Ishikawa (cell line): ENCODE data around the gene SPATC1L.

Experiments used
- CEBPB ChIP-seq: IDR thresholded peaks from 2 replicates; pipeline ENCODE4 v1.6.1; 2012
- CREB1 ChIP-seq: IDR thresholded peaks from 2 replicates; pipeline ENCODE4 v1.6.1; 2012; ENCODE audit warnings: low read depth
- EGR1 ChIP-seq: IDR thresholded peaks from 2 replicates; pipeline ENCODE4 v1.6.1; 2012
- EP300 ChIP-seq: IDR thresholded peaks from 2 replicates; pipeline ENCODE4 v1.6.1; 2012; ENCODE audit warnings: borderline replicate concordance
- FOXM1 ChIP-seq: IDR thresholded peaks from 2 replicates; pipeline ENCODE4 v1.6.1; 2012; ENCODE audit warnings: low read depth, borderline replicate concordance
- NFIC ChIP-seq: IDR thresholded peaks from 2 replicates; pipeline ENCODE4 v1.6.1; 2012
- RAD21 ChIP-seq: IDR thresholded peaks from 2 replicates; pipeline ENCODE4 v1.6.1; 2012; ENCODE audit warnings: low read depth
- TAF1 ChIP-seq: IDR thresholded peaks from 2 replicates; pipeline ENCODE4 v1.6.1; 2012; ENCODE audit warnings: low read depth, mild to moderate bottlenecking
- TCF12 ChIP-seq: IDR thresholded peaks from 2 replicates; pipeline ENCODE4 v1.6.1; 2012; ENCODE audit warnings: low read depth
- TEAD4 ChIP-seq: IDR thresholded peaks from 2 replicates; pipeline ENCODE4 v1.6.1; 2012
- YY1 ChIP-seq: IDR thresholded peaks from 2 replicates; pipeline ENCODE4 v1.6.1; 2012; ENCODE audit warnings: low read depth
- ZBTB7A ChIP-seq: IDR thresholded peaks from 2 replicates; pipeline ENCODE4 v1.6.1; 2012; ENCODE audit warnings: low read depth
- TF ChIP-seq, protein P1 (sequence below): IDR thresholded peaks from 2 replicates; pipeline ENCODE4 v1.6.1; 2012; ENCODE audit warnings: low read depth, mild to moderate bottlenecking
- TF ChIP-seq, protein P2 (sequence below): IDR thresholded peaks from 2 replicates; pipeline ENCODE4 v1.6.1; 2012
- TF ChIP-seq, protein P3 (sequence below): IDR thresholded peaks from 2 replicates; pipeline ENCODE4 v1.6.1; 2012

SPATC1L gene

DNA sequence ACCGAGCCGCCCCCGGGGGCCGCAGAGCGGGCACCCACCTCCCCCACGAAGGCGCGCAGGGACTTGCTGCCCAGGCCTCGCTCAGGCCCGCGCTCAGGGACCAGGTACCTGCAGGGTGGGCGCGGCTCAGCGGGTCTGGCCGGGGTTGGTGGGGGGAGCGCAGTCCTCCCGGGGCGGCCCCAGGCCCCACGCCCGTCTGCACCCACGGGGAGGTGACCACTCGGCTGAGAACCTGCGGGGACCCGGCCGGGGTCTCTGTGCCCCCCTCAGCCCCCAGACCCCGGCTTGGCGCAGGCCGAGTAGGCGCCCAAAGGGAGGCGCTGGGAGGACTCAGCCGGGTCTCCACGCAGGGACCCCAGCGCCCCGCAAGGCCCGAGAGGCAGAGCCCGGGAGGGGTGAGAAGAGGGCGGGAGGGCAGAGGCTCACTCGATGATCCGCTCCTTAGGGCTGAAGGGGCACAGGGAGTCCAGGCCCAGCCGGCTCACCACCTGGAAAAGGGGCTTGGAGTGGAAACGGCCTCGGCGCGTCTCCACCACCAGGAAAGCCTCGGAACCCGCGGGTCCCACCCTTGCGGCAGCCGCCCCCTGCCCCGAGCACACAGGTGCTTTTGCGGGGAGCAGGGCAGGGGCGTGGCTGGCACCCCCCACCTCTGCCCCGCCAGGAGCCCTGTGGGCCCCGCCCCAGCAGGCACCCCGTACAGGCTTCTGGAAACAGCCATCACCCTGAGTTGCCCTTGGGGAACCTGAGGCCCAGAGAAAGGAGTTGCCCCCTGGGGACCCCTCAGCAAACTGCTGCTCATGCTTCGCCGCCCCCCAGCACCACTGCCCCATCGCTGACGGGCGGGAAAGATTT lies 38.2 kb downstream of the SPATC1L start:
- TF ChIP-seq, protein P1, sequence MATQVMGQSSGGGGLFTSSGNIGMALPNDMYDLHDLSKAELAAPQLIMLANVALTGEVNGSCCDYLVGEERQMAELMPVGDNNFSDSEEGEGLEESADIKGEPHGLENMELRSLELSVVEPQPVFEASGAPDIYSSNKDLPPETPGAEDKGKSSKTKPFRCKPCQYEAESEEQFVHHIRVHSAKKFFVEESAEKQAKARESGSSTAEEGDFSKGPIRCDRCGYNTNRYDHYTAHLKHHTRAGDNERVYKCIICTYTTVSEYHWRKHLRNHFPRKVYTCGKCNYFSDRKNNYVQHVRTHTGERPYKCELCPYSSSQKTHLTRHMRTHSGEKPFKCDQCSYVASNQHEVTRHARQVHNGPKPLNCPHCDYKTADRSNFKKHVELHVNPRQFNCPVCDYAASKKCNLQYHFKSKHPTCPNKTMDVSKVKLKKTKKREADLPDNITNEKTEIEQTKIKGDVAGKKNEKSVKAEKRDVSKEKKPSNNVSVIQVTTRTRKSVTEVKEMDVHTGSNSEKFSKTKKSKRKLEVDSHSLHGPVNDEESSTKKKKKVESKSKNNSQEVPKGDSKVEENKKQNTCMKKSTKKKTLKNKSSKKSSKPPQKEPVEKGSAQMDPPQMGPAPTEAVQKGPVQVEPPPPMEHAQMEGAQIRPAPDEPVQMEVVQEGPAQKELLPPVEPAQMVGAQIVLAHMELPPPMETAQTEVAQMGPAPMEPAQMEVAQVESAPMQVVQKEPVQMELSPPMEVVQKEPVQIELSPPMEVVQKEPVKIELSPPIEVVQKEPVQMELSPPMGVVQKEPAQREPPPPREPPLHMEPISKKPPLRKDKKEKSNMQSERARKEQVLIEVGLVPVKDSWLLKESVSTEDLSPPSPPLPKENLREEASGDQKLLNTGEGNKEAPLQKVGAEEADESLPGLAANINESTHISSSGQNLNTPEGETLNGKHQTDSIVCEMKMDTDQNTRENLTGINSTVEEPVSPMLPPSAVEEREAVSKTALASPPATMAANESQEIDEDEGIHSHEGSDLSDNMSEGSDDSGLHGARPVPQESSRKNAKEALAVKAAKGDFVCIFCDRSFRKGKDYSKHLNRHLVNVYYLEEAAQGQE, result no peak

DNA sequence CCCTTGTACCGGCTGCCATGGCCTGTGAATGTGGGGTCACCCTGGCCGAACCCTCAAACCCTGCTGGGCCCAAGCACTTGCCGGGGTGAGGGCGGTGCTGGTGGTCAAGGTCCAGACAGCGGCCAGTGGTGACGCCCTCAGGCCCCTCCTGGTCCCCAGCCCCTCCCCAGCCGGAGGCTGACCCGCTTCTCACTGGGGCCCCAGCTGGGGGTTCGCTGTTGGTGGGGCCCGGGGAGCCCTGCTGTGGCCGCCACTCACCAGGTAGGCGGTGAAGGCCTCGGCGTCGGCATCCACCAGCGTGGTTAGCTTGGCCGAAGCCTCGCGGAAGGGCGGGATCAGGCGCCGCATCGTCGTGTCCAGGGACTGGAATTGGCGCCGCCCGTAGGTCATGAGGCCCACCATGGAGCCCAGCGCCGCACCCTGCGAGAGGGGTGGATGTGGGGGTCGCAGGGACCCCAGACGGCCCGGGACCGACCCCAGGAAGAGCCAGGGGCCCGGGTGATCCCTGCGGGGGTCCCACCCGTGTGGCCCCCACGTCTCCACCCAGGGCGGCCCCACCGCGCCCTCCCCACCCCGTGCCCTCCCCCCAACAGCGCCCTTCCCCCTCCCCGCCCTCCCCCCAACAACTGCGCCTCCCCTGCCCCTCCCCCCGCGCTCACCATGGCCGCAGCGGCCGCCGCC lies 39.0 kb downstream of the SPATC1L start:
- no peak for TF ChIP-seq NFIC
- TF ChIP-seq, protein P1, result no peak
- TF ChIP-seq, protein P2, sequence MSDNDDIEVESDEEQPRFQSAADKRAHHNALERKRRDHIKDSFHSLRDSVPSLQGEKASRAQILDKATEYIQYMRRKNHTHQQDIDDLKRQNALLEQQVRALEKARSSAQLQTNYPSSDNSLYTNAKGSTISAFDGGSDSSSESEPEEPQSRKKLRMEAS, result no peak
- TF ChIP-seq EGR1, result no peak
- TF ChIP-seq TAF1, result no peak
- no peak for TF ChIP-seq CEBPB
- TF ChIP-seq ZBTB7A, result no peak; the same call in 1 of the 2 replicates
- TF ChIP-seq YY1, result no peak
- no peak for TF ChIP-seq TCF12
- no peak for TF ChIP-seq CREB1
- no peak for TF ChIP-seq RAD21
- TF ChIP-seq, protein P3, sequence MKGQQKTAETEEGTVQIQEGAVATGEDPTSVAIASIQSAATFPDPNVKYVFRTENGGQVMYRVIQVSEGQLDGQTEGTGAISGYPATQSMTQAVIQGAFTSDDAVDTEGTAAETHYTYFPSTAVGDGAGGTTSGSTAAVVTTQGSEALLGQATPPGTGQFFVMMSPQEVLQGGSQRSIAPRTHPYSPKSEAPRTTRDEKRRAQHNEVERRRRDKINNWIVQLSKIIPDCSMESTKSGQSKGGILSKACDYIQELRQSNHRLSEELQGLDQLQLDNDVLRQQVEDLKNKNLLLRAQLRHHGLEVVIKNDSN, result no peak
- TF ChIP-seq TEAD4, result no peak

DNA sequence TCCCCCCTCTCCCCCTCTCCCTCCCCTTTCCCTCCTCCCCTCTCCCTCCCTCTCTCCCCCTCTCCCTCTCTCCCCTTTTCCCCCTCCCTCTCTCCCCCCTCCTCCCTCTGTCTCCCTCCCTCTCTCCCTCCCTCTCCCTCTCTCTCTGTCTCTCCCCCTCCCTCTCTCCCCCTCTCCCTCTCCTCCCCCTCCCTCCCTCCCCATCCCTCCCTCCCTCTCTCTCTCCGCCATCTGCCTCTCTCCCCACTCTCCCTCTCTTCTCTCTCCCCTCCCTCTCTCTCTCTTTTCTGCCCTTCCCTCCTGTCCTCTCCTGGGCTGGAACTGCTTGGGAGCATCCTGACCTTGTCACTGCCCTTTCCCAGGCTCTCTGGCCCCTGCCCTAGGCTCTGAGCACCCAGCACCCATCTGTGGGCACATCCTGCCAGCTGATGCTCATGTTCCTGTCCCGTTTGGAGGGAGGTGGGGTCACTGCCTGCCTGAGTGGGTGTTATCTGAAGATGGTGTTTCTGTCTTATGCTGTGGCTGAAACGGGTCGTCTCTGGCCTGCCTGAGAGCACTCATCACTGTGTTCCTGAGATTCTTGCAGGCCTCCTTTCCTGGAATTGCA lies 39.7 kb downstream of the SPATC1L start:
- no peak for TF ChIP-seq TEAD4
- TF ChIP-seq, protein P2, result no peak
- TF ChIP-seq, protein P3, result no peak
- no peak for TF ChIP-seq FOXM1
- TF ChIP-seq, protein P1, result no peak
- TF ChIP-seq YY1, result no peak
- no peak for TF ChIP-seq CREB1
- TF ChIP-seq TAF1, result no peak
- TF ChIP-seq ZBTB7A, result no peak
- TF ChIP-seq EGR1, result no peak
- TF ChIP-seq CEBPB, result no peak
- TF ChIP-seq EP300, result no peak
- no peak for TF ChIP-seq RAD21
- TF ChIP-seq TCF12, result no peak
- no peak for TF ChIP-seq NFIC
